ENCODE measurements around the gene CD300E.

CD300E gene

GRCh38 chr17:74623693-74624093 lies at the start of gene CD300E:
TSS of gene CD300E (minus strand) at chr17:74623738. CDS start at chr17:74623621, 117 bp downstream.
- DNase-seq (ENCODE audit: low spot score) = no peak

GRCh38 chr17:74671031-74671771 lies 47.7 kb upstream of the CD300E start:
- DNase-seq (ENCODE audit: low spot score) = peak; percentile 49
- TF ChIP-seq CTCF (IDR thresholded peaks at IDR 0.05; ENCODE audit: extremely low read depth, missing control alignments) = no peak

More at GRCh38 chr17:74623693-74624093, at the start of gene CD300E:
- TF ChIP-seq CTCF (IDR thresholded peaks at IDR 0.05; ENCODE audit: extremely low read depth, missing control alignments) = no peak

- DNase-seq (ENCODE audit: low spot score) = no peak
Observed at GRCh38 chr17:74670329-74670728, 46.8 kb upstream of the CD300E start.

DNA sequence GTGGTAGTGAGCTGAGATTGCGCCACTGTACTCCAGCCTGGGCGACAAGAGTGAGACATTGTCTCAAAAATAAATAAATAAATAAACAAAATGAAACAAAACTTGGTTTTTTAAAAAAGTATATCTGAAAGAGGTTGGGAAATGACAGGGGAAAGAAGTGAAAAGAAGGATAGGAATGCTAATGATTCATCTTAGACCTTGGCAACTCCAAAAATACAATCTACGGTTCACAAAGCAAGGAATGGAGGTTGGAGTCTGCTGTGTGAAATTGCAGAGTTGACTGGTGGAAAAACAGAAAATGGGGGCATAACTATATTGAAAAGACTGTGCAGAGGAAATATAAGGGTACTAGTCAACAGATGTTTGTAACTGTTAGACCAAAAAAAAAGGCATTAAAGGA lies 40.0 kb upstream of the CD300E start:
- TF ChIP-seq CTCF (IDR thresholded peaks at IDR 0.05; ENCODE audit: extremely low read depth, missing control alignments) = no peak
- DNase-seq (ENCODE audit: low spot score) = no peak

More at GRCh38 chr17:74670329-74670728, 46.8 kb upstream of the CD300E start:
- TF ChIP-seq CTCF (IDR thresholded peaks at IDR 0.05; ENCODE audit: extremely low read depth, missing control alignments) = no peak

DNA sequence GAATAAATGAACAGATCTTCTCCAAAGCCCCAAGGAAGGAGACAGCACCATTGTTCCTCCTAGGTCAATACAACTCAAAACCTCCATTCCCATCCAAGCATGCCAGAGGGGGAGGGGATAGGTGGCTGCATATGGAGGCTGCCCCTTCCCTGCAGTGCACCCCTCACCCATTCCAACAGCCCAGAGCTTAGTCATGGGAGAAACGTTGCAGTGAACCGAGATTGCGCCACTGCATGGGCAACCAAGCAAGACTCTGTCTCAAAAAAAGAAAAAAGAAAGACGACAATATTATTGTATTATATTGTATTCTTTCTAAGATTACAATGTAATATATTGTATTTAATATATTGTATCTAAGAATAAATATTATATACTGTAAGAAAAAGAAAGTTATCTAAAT lies 36.4 kb upstream of the CD300E start:
- no peak for TF ChIP-seq CTCF (IDR thresholded peaks at IDR 0.05; ENCODE audit: extremely low read depth, missing control alignments)

DNA sequence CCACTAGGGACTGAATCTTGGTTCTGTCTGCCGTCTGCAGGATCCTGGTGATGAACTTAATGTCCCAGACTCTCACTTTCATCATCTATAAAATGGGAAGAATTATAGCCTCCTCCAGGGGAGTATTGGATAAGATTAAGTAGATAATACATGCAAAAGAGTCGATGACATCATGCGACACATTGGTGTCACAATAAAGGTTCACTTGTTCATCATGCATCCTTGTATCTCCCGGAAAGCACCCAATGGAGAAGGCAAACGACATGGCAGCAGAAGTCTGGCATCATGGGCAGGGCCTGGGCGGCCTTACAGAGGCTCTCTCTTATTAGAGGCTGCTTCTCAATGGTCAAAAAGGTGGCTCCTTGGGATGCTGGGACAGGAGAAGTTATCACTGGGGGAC lies 35.1 kb upstream of the CD300E start:
- DNase-seq (ENCODE audit: low spot score) = no peak
- TF ChIP-seq CTCF (IDR thresholded peaks at IDR 0.05; ENCODE audit: extremely low read depth, missing control alignments) = no peak

More for the DNA sequence above, 36.4 kb upstream of the CD300E start:
- no peak for DNase-seq (ENCODE audit: low spot score)

- DNase-seq (ENCODE audit: low spot score) = no peak
- TF ChIP-seq CTCF (IDR thresholded peaks at IDR 0.05; ENCODE audit: extremely low read depth, missing control alignments) = no peak
Observed at GRCh38 chr17:74654742-74655141, 31.2 kb upstream of the CD300E start.
